AG09319 (cell line): ENCODE results near the gene MAP1LC3B2.

Source experiments
- DNase-seq: peaks from one replicate; pipeline ENCODE4 v3.0.0-alpha.2; 2010; ENCODE audit warnings: low read depth; ENCODE audit errors: extremely low read depth
- CTCF ChIP-seq: IDR thresholded peaks from 2 replicates; pipeline ENCODE4 v1.5.1; 2011; ENCODE audit warnings: low read depth, mild to moderate bottlenecking, inconsistent platforms, low read length, moderate library complexity

MAP1LC3B2 gene

GRCh38 chr12:116615141-116615861, 56.1 kb downstream of the MAP1LC3B2 start:
- DNase-seq = no peak
- no peak for TF ChIP-seq CTCF

- DNase-seq = no peak
- no peak for TF ChIP-seq CTCF
Observed at GRCh38 chr12:116616536-116617248, 57.5 kb downstream of the MAP1LC3B2 start.

GRCh38 chr12:116619246-116619645, 60.1 kb downstream of the MAP1LC3B2 start:
- TF ChIP-seq CTCF = no peak
- no peak for DNase-seq

GRCh38 chr12:116620124-116620491, 60.9 kb downstream of the MAP1LC3B2 start:
- DNase-seq = no peak
- TF ChIP-seq CTCF = no peak

GRCh38 chr12:116620492-116621191, 61.5 kb downstream of the MAP1LC3B2 start:
- no peak for TF ChIP-seq CTCF
- no peak for DNase-seq

GRCh38 chr12:116621194-116621593, 62.0 kb downstream of the MAP1LC3B2 start:
- DNase-seq = no peak
- TF ChIP-seq CTCF = no peak

GRCh38 chr12:116624516-116624915, 65.3 kb downstream of the MAP1LC3B2 start:
- no peak for DNase-seq
- TF ChIP-seq CTCF = no peak
